IPS-18c (cell line): ENCODE data around the gene TBX20.
"Not testable (repeated sequence)": the region's sequence is repeated elsewhere in the genome, so short reads cannot be mapped to it uniquely, and the experiment has no call there.

Source experiments
- H3K4me3 ChIP-seq: 2 replicates; pipeline ENCODE4 v1.7.0; 2013; ENCODE audit warnings: low read depth, mild to moderate bottlenecking, low read length, moderate library complexity; ENCODE audit not compliant: insufficient read depth
- H3K9me3 ChIP-seq: one replicate; pipeline ENCODE4 v1.6.1; 2013; ENCODE audit warnings: mild to moderate bottlenecking, low read length, moderate library complexity; ENCODE audit not compliant: control insufficient read depth, insufficient read depth

Gene TBX20

GRCh38 chr7:35241008-35241407 lies 12.9 kb downstream of the TBX20 start:
- not testable (repeated sequence) for H3K4me3 ChIP-seq

GRCh38 chr7:35238456-35238855 lies 15.4 kb downstream of the TBX20 start:
- not testable (repeated sequence) for H3K4me3 ChIP-seq, H3K9me3 ChIP-seq

More at GRCh38 chr7:35241008-35241407, 12.9 kb downstream of the TBX20 start:
- H3K9me3 ChIP-seq, result not testable (repeated sequence)

DNA sequence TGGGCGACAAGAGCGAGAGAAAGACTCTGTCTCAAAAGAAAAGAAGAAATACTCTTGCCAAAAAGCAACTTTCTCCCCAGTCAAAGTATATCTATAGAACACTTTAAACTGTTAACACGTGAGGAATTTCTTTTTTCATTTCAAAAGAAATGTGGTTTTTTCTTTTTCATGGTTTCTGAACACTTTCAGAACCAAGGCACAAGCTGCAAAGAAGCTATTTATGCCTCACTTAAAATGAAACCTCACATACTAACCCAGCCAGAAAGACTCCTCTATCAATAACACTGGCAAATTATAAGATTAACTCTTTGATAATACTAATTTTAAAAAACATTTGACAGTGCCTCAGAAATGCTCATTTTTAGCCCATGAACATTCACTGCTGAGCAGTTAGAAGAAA lies 20.9 kb downstream of the TBX20 start:
- H3K4me3 ChIP-seq, result no peak overlapping the region
- no peaks in the 10 kb centered on the region for H3K9me3 ChIP-seq

GRCh38 chr7:35231221-35231620 lies 22.7 kb downstream of the TBX20 start:
- H3K4me3 ChIP-seq, result not testable (repeated sequence)

GRCh38 chr7:35229116-35229780 lies 24.7 kb downstream of the TBX20 start:
- not testable (repeated sequence) for H3K4me3 ChIP-seq, H3K9me3 ChIP-seq

More at GRCh38 chr7:35231221-35231620, 22.7 kb downstream of the TBX20 start:
- H3K9me3 ChIP-seq, result not testable (repeated sequence)

GRCh38 chr7:35228496-35229051 lies 25.3 kb downstream of the TBX20 start:
- H3K4me3 ChIP-seq, H3K9me3 ChIP-seq: not testable (repeated sequence)

DNA sequence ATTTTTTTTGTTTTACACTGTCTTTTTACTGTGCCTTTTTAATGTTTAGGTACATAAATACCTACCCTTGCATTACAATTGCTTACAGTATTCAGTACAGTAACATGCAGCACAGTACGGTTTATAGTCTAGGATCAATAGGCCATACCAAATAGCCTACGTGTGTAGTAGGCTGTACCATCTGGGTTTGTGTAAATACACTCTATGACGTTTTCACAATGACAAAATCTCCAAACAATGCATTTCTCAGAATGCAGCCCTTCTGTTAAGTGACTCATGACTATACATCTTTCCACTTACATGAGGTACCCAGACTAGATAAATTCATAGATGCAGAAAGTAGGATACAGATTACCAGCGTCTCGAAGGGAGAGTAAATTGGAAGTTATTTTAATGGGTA lies 26.5 kb downstream of the TBX20 start:
- not testable (repeated sequence) for H3K4me3 ChIP-seq, H3K9me3 ChIP-seq

DNA sequence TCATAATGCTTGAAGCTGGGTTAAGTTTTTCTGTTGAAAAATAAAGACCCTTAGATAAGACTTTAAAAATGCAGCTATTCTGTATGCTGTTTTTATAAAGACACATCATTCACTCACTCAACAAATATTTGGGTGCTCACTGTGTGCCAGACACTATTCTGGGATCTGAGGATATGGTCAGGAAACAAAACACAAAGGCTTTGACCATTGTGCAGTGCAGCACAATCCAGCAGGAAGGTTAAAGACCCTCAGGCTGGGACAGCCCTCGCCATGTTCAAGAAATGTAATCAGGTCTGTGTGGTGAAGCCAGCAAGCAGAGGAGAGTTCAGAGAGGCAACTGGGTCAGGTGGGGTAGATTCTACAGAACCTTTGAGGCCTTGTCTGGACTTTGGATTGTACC lies 31.5 kb downstream of the TBX20 start:
- not testable (repeated sequence) for H3K4me3 ChIP-seq, H3K9me3 ChIP-seq

DNA sequence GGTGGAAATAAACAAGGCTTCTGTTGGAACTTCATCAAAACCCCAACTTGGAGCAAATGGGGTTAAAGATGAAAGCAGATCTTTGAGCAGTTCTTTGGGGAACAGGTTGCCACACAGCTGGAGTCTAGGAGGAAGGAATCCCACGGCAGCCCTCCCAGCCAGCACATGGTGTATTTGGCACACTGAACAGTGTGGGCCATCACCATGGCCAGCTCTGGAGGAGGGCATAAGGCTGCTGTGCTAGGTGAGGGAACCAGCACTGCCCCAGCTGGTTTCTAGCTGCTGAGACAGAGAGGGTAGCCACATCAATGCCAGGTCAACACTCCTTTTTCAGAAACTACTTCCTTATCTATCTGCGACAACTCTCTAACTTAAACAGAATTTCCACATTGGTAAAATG lies 33.7 kb downstream of the TBX20 start:
- H3K9me3 ChIP-seq, H3K4me3 ChIP-seq: not testable (repeated sequence)

- not testable (repeated sequence) for H3K4me3 ChIP-seq, H3K9me3 ChIP-seq
These were observed 37.9 kb downstream of the TBX20 start for GRCh38 chr7:35216033-35216432.

DNA sequence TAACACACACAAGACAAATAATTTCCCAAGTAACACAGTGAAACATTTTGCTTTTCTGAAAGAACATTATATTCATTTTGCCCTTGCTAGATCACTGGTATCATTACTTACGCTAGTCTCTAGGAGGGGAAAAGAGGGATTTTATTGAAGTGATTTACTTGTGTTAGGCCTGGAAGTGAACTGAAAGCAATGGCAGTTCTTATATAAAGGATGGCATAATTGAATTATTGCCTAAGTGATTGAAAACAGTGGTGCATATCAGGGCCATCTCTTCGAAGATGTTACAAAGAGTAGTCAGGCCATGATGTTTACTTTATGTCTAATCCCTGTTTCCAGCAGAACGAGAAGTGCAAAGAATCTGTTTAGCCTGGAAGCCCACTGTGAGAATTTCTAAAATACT lies 38.8 kb downstream of the TBX20 start:
- H3K9me3 ChIP-seq, H3K4me3 ChIP-seq: not testable (repeated sequence)

GRCh38 chr7:35206924-35207323 lies 47.0 kb downstream of the TBX20 start:
- H3K4me3 ChIP-seq, result not testable (repeated sequence)

DNA sequence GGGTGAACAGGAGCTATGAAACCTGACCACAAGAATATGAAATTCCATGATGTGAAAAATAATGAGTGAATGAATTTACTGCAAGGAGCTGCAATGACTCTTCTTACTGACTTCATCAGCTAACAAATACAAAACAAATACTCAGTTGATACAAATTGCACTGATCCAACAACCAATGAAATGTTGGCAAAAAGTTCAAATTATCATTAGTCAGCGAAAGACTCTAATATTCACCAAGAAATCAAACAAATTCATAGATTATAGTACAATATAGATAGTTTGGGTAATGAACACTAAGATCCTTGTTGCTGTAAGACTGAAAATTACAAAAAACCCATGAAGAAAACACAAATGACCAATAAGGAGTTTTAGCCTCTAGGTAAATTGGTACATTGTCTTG lies 49.0 kb downstream of the TBX20 start:
- H3K4me3 ChIP-seq, H3K9me3 ChIP-seq: not testable (repeated sequence)

More at GRCh38 chr7:35206924-35207323, 47.0 kb downstream of the TBX20 start:
- not testable (repeated sequence) for H3K9me3 ChIP-seq

- not testable (repeated sequence) for H3K9me3 ChIP-seq
These were observed 49.9 kb downstream of the TBX20 start for GRCh38 chr7:35204031-35204430.

GRCh38 chr7:35202353-35202752 lies 51.5 kb downstream of the TBX20 start:
- H3K9me3 ChIP-seq, H3K4me3 ChIP-seq: not testable (repeated sequence)

More at GRCh38 chr7:35204031-35204430, 49.9 kb downstream of the TBX20 start:
- not testable (repeated sequence) for H3K4me3 ChIP-seq

GRCh38 chr7:35200170-35200569 lies 53.7 kb downstream of the TBX20 start:
- not testable (repeated sequence) for H3K9me3 ChIP-seq, H3K4me3 ChIP-seq

GRCh38 chr7:35198370-35199140 lies 55.3 kb downstream of the TBX20 start:
- not testable (repeated sequence) for H3K9me3 ChIP-seq, H3K4me3 ChIP-seq

- H3K9me3 ChIP-seq, H3K4me3 ChIP-seq: not testable (repeated sequence)
These were observed 62.3 kb downstream of the TBX20 start for GRCh38 chr7:35191571-35191970.
